ENCODE data around the gene CLDN18. TPM values are rescaled to one million over a fixed set of nuclear protein-coding genes. Genes with fewer than 3 reads are reported as not detected.

Gene CLDN18
- total and polyA plus RNA-seq, 2 donors (not counting 1 experiment from before 2014, with no cell fraction given), result not detected

- TF ChIP-seq, protein P1, sequence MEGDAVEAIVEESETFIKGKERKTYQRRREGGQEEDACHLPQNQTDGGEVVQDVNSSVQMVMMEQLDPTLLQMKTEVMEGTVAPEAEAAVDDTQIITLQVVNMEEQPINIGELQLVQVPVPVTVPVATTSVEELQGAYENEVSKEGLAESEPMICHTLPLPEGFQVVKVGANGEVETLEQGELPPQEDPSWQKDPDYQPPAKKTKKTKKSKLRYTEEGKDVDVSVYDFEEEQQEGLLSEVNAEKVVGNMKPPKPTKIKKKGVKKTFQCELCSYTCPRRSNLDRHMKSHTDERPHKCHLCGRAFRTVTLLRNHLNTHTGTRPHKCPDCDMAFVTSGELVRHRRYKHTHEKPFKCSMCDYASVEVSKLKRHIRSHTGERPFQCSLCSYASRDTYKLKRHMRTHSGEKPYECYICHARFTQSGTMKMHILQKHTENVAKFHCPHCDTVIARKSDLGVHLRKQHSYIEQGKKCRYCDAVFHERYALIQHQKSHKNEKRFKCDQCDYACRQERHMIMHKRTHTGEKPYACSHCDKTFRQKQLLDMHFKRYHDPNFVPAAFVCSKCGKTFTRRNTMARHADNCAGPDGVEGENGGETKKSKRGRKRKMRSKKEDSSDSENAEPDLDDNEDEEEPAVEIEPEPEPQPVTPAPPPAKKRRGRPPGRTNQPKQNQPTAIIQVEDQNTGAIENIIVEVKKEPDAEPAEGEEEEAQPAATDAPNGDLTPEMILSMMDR (IDR thresholded peaks at IDR 0.05), result no peak
- TF ChIP-seq EZH2 (IDR thresholded peaks at IDR 0.05; ENCODE audit: borderline replicate concordance, insufficient read depth, low read depth, low read length, poor library complexity, severe bottlenecking), result no peak
- no peak overlapping the region for H2AFZ ChIP-seq (ENCODE audit: insufficient read depth, low read depth, low read length, poor library complexity, severe bottlenecking)
- H3K4me3 Mint-ChIP-seq, result no peak overlapping the region
- no peak overlapping the region for H3K27ac ChIP-seq (ENCODE audit: low read length in 2 of 2)
- no peaks in the 10 kb centered on the region for H4K20me1 ChIP-seq (ENCODE audit: control insufficient read depth, insufficient read depth, low read length, poor library complexity, severe bottlenecking)
- H3K4me1 Mint-ChIP-seq, result no peaks in the 10 kb centered on the region
- H3K4me2 ChIP-seq (replicated peaks; ENCODE audit: low read depth, low read length, poor library complexity, severe bottlenecking), result no peak overlapping the region
- no peak overlapping the region for H3K4me3 ChIP-seq (ENCODE audit: control extremely low read depth in 1 of 5, extremely low read depth in 1 of 5, insufficient read depth in 1 of 5, low read depth in 2 of 5, low read length in 4 of 5)
- ChIA-PET CTCF (no interaction called here), POLR2A (no interaction called here)
- H3K27me3 Mint-ChIP-seq, result peaks cover 34% of the 10 kb centered on the region
- H3K79me2 ChIP-seq (ENCODE audit: control insufficient read depth, insufficient read depth, low read length), result no peaks in the 10 kb centered on the region
- H3K9ac ChIP-seq (ENCODE audit: low read length), result no peak overlapping the region
- 67% methylated on average over 1 of the region's 3 CpGs for WGBS (ENCODE audit: insufficient coverage)
- no peaks in the 10 kb centered on the region for H3K9me3 Mint-ChIP-seq (ENCODE audit: insufficient read depth)
- intact Hi-C loops (cut with micrococcal nuclease), result no loop called here
- H3K4me1 ChIP-seq (ENCODE audit: control insufficient read depth in 2 of 2, insufficient read depth in 2 of 2, low read length in 2 of 2), result no peaks in the 10 kb centered on the region
- no peak for DNase-seq
- peaks cover 0 to 7% (median 5%) of the 10 kb centered on the region in 4 experiments for H3K27me3 ChIP-seq (replicated peaks in 1 of 4; ENCODE audit: control extremely low read depth in 1 of 4, control insufficient read depth in 3 of 4, insufficient read depth in 4 of 4, low read length in 3 of 4)
- H3K27ac Mint-ChIP-seq, result no peak overlapping the region
- ATAC-seq (ENCODE audit: low read depth), result no peak
- no peaks in the 10 kb centered on the region for H3K36me3 ChIP-seq (replicated peaks in 1 of 2; ENCODE audit: control extremely low read depth in 1 of 2, control insufficient read depth in 1 of 2, extremely low read depth in 1 of 2, insufficient read depth in 2 of 2, low read length in 1 of 2)
- no peaks in the 10 kb centered on the region for H3K9me3 ChIP-seq (ENCODE audit: control extremely low read depth in 1 of 3, control insufficient read depth in 2 of 3, insufficient read depth in 1 of 3, low read length in 2 of 3)
Observed at GRCh38 chr3:138036572-138036971, 26.6 kb downstream of the CLDN18 start.

DNA sequence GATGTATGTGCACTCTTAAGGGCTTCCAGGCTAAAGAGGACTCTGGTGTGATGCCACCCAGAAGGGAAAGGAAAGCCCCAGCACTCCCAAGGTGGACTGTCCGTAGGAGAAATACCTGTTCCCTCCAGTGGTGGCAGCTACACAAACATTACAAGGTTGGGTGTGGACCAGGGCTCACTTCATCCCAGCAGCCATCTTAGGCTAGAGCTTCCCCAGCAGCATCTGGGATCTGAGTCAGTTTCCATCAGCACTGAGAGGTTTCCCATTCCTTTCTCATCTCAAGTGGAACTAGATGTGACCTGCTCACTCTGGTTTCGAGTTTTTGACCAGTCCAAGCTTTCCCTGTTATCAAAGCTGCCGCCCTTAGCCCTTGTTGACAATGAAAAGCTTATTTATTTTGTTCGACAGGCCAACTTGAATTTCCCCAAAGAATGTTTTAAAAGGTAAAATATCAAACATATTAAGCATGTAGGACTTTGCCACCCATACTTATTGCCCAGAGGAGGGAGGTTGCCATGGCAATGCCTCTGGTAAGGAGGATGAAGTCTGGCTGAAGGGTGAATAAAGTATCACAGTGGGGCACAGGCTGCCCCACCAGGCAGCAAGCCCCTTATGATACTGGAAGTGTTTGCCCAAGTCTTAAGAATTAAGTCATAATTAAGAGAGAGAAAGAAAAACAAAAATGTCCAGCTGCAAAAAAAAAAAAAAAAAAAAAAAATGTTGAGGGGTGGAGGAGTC, 28.9 kb downstream of the CLDN18 start:
- H3K79me2 ChIP-seq (ENCODE audit: control insufficient read depth, insufficient read depth, low read length), result no peaks in the 10 kb centered on the region
- Mint-ChIP-seq H3K4me1 (no peaks in the 10 kb centered on the region), H3K4me3 (no peak overlapping the region), H3K27ac (no peak overlapping the region), H3K27me3 (peaks cover 25% of the 10 kb centered on the region), H3K9me3 (ENCODE audit: insufficient read depth) (no peaks in the 10 kb centered on the region)
- POLR2A ChIA-PET, result no interaction called here
- no peak overlapping the region for H2AFZ ChIP-seq (ENCODE audit: insufficient read depth, low read depth, low read length, poor library complexity, severe bottlenecking)
- WGBS (ENCODE audit: insufficient coverage), result 90% methylated on average over 3 of the region's 4 CpGs
- no peaks in the 10 kb centered on the region for H4K20me1 ChIP-seq (ENCODE audit: control insufficient read depth, insufficient read depth, low read length, poor library complexity, severe bottlenecking)
- H3K4me3 ChIP-seq (ENCODE audit: control extremely low read depth in 1 of 5, extremely low read depth in 1 of 5, insufficient read depth in 1 of 5, low read depth in 2 of 5, low read length in 4 of 5), result no peak overlapping the region
- H3K4me1 ChIP-seq (ENCODE audit: control insufficient read depth in 2 of 2, insufficient read depth in 2 of 2, low read length in 2 of 2), result no peaks in the 10 kb centered on the region
- CTCF ChIA-PET, result no interaction called here
- H3K36me3 ChIP-seq (replicated peaks in 1 of 2; ENCODE audit: control extremely low read depth in 1 of 2, control insufficient read depth in 1 of 2, extremely low read depth in 1 of 2, insufficient read depth in 2 of 2, low read length in 1 of 2), result no peaks in the 10 kb centered on the region
- no peak for TF ChIP-seq EZH2 (IDR thresholded peaks at IDR 0.05; ENCODE audit: borderline replicate concordance, insufficient read depth, low read depth, low read length, poor library complexity, severe bottlenecking)
- TF ChIP-seq, protein P1 (IDR thresholded peaks at IDR 0.05), result no peak
- intact Hi-C loops (cut with micrococcal nuclease), result no loop called here
- H3K9ac ChIP-seq (ENCODE audit: low read length), result no peak overlapping the region
- H3K27ac ChIP-seq (ENCODE audit: low read length in 2 of 2), result no peak overlapping the region
- DNase-seq, result no peak
- H3K9me3 ChIP-seq (ENCODE audit: control extremely low read depth in 1 of 3, control insufficient read depth in 2 of 3, insufficient read depth in 1 of 3, low read length in 2 of 3), result no peaks in the 10 kb centered on the region
- no peak overlapping the region for H3K4me2 ChIP-seq (replicated peaks; ENCODE audit: low read depth, low read length, poor library complexity, severe bottlenecking)
- peaks cover 0 to 7% (median 5%) of the 10 kb centered on the region in 4 experiments for H3K27me3 ChIP-seq (replicated peaks in 1 of 4; ENCODE audit: control extremely low read depth in 1 of 4, control insufficient read depth in 3 of 4, insufficient read depth in 4 of 4, low read length in 3 of 4)
- ATAC-seq (ENCODE audit: low read depth), result no peak

All from B cell (primary cell).